GM19463 (cell line): Measurements from ENCODE around the gene TJP3.

Experiments used
- ATAC-seq: cut with Tn5 transposase; IDR thresholded peaks from one replicate; pipeline ENCODE4 v1.9.1; 2021; ENCODE audit warnings: mild to moderate bottlenecking, moderate library complexity; ENCODE audit not compliant: unreplicated experiment

TJP3 gene

DNA sequence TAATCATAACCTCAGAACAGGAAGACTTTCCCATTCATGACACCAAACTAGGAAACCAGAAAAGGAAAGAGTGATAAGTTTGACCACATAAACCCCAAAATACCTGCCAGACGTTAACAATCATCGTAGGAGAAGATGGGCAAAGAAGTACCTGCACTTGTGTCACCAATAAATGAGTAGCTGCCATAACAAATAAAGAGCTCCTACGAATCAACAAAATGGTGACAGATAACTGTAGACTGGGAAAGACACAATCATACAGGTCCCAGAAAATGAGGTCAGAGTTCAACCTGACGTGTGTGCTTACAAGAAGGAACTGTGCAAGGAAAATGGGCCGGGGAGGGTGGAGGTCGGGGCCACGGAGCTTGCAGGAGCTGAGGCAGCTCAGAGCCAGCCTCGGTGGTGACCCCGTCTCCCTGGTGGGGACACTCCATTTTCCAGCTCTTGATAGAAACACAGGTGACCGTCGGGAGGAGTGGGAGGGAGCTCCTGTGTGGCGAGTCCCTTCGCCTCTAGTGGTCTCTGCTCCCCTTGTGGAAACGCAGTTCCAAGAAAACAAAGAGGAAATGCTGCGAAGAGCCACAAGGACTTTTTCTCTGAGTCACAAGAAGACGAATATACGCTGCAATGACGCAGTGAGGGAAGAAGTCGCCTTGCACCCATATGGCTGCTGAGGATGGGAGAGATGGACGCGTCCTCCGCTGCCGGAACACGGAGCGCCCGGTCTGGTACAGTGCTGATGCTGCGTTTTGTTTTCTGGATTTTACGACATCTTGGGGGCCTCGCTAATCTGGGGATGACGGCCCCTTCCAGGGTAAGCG, 17.4 kb upstream of the TJP3 start:
- ATAC-seq = no peak

- ATAC-seq = no peak
Measured at GRCh38 chr19:3691372-3691716, 16.8 kb upstream of the TJP3 start.

DNA sequence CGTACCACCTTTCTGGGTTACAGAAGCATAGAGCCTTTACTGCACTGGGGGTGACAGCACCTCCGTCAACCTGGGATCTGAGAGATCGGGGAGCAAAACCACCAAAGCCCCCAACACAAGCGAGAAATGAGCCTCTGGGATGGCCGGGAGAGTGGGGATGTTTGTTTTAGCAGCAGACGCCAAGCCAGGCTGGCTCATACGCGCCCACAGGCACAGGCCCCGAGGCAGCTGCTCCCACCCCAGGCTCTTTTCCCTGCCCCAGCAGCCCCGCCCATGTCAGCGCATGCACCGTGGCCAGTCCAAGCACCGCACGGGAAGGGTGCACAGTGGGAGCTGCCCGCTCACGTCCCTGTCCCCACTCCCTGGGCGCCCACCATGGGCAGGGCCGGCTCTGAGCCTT, 16.5 kb upstream of the TJP3 start:
- no peak for ATAC-seq

- no peak for ATAC-seq
Measured at GRCh38 chr19:3692141-3693024, 15.8 kb upstream of the TJP3 start.

- no peak for ATAC-seq
Measured at GRCh38 chr19:3693025-3693925, 14.9 kb upstream of the TJP3 start.

DNA sequence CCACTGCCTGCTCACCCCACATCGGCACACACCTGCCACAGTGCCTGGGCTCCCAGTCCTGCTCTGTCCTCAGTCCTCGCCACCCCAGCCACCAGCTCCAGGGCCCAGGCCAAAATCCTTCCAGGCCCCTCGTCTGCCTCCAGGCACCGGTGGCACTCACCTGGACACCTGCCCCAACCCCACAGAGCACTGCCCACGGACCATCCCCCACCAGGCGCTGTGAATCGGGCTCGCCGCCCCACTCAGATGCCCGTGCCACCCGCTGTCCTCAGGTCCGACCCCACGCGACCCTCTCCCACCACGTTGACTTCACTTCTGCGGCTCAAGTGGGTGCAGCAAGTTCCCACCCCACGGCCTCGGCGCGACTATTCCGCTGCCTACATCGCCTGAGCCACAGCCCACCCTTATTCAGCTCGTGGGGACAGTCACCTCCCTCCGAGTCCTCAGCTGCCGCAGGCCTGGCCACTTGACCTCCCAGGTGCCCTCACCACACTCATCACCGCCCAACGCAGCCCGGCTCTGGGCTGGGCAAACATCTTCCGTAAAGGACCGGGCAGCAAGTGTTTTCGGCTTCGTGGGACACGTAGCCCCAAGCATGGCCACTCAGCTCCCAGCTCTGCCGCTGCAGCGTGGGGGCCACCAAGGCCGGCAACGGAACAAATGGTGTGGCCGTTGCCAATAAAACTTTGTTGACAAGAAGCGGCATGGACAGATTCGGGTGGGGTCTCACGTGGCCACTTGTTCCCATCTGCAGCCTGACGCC, 13.6 kb upstream of the TJP3 start:
- ATAC-seq = no peak

DNA sequence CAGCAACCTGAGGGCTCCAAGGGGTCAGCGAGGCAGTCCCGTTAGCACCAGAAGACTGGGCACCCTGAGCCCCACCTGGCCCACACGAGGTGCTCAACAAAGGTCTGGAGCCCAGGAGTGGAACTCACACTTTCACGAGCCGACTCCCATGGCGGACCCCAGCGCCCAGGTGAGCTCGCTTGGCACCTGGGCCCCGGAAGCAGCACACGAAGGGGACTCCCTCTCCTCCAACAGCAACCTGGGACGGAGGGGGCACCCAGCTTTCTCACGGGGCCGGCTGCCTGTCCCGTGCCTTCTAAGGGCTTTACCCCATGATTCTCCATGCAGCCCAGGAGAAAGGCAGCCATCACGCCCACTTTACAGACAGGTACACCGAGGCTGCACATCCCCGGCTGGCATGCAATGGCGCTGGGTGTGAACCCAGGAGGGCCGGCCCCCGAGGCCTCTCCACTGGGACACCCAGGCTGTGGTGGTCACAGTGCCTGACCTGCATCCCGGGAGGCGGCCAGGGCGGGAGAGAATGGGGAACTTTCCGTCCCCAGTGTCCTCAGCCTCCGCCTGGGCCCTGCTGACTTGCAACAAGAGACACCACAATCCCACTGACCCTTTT, 13.0 kb upstream of the TJP3 start:
- ATAC-seq = no peak

DNA sequence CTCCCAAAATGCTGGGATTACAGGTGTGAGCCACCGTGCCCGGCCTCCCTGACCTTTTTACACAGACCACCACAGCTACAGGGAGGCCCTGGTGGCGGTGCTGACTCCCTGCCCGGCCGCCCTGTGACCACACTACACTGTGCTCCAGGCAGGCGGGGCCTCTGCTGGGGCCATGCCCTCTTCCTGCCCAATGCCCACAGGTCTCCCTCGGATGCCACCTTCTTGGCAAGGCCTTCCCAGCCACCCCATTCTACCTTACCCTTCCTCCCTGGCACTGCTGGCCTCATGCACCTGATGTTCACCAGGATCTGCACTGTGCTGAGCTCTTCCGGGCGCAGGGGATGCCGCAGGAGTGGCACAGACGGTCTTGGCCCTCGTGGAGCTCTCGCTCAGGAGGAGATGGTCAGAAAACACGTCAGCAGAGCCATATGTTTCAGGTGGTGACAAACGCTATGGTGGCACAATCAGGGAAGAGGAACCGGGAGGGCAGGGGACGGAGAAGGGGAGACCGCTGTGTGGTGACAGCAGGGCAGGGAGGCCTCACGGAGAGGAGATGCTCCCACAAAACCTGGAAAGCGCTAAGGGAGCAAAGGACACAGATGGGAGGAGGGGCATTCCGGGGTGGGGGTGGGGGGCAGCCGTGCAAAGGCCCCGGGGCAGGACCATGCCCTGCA, 12.1 kb upstream of the TJP3 start:
- no peak for ATAC-seq

- ATAC-seq = no peak
Measured at GRCh38 chr19:3696660-3696995, 11.6 kb upstream of the TJP3 start.

- ATAC-seq = no peak
Measured at GRCh38 chr19:3697094-3697493, 11.1 kb upstream of the TJP3 start.

DNA sequence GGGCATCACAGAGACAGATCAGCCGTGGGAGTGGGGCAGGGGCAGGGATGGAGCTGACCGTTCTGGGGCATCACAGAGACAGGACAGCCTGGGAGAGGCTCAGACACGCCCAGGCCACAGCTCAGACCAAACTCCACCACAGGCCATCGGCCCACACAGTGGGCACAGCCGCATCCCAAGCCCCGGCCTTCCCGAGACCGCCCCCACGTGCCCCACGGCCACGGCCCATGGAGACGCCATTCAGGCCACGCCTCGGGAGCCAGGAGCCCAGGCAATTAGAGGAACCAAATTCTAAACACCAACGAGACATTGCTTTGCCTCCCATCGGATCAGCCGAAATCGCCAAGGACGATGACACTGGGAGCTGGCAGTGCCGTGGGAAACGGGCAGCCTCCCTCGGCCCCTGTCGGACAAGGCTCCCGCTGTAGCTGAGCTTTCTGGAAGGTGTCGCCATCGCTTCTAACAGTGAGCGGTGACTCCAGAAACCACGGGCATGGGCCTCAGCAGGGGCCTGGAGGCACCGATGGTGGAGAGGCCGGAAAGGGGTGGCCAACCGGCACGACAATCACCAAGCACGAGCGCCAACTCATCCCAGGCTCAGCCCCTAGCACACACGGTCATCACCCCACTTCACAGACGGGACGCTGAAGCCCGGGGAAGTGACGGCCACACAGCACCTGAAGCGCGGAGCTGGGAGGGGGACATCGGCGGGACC, 10.4 kb upstream of the TJP3 start:
- no peak for ATAC-seq

DNA sequence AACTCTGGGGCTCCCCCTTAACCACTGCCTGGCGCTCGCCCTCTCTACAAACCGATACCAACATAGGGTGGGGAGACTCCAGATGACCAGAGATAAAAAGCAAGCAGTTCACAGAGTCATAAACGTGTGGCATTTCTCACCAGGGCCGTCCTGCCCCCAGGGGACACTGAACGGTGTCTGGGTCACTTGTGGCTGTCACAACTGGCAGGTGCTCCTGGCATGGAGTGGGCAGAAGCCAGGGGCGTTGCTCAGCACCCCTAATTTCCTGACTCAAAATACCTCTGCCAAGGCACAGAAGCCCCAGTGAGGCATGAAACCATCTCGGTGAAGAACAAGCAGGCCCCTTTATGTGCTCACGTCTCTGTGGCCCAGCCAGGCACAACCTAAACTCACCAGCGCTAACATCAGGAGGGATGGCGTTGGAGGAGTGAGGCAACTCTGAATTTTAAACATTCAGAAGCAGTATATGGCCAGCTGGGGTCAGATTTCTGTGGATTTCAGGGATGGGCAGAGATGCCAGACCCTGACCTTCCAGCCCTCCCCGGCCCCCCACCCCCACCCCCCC, 9.7 kb upstream of the TJP3 start:
- ATAC-seq = no peak

GRCh38 chr19:3698974-3699740, 9.0 kb upstream of the TJP3 start:
- ATAC-seq = no peak

DNA sequence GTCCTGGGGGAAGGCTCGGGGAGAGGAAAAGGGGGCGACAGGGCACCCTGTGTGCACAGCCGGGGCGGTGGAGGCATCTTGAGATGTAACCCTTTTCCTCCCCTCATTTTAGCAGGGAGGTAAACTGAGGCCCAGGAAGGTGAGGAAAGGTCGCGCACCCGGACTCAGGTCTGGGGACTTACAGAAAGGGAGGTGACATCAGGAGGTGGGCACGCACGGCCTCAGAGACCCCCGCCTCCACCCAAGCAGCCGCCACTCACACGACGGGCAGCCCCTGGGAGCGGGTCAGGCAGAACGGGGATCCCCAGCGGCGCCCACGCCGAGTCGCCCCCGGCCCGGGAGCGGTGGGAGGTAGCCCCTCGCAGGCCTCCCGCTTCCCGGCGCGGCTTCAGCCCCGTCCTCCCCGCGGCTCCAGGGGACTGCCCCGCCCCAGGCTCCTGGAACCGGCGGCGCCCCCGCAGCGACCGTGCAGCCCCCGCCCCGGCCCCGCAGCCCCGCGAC, 8.4 kb upstream of the TJP3 start:
- ATAC-seq = no peak

GRCh38 chr19:3700242-3701032, 7.7 kb upstream of the TJP3 start, which contains the start of gene PIP5K1C:
PIP5K1C (minus strand) TSS chr19:3700468; CDS start chr19:3700390, 78 bp downstream.
- peak; percentile 82 for ATAC-seq

- ATAC-seq = no peak
Measured at GRCh38 chr19:3701200-3701599, 7.0 kb upstream of the TJP3 start.

DNA sequence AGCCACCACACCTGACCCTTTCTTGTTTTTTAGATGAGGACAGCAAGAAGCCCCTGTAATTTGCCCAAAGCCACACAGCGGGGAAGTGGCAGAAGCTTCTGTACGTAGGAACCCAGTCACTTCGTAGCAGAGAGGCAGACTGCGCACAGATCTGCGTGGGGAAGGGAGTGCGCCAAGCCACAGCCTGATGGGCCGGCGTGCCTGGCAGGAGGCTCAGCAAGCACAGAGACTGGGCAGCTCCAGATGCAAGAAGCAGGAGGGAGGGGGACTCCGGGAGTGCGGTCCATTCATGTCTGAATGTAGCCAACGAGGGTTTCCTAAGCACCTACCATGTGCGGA, 347 bp upstream of the TJP3 start:
- ATAC-seq = no peak
